GM21528 (cell line): Measurements from ENCODE around the gene SFXN5.
A peak's percentile ranks its signal among the peaks of the same experiment; 100 is the strongest.

Experiments used
- ATAC-seq: cut with Tn5 transposase; IDR thresholded peaks from one replicate; pipeline ENCODE4 v1.9.1; 2021; ENCODE audit warnings: mild to moderate bottlenecking, moderate library complexity; ENCODE audit not compliant: unreplicated experiment, low FRiP score

The SFXN5 gene

GRCh38 chr2:72983500-72984161, 87.9 kb downstream of the SFXN5 start:
- ATAC-seq, result no peak

DNA sequence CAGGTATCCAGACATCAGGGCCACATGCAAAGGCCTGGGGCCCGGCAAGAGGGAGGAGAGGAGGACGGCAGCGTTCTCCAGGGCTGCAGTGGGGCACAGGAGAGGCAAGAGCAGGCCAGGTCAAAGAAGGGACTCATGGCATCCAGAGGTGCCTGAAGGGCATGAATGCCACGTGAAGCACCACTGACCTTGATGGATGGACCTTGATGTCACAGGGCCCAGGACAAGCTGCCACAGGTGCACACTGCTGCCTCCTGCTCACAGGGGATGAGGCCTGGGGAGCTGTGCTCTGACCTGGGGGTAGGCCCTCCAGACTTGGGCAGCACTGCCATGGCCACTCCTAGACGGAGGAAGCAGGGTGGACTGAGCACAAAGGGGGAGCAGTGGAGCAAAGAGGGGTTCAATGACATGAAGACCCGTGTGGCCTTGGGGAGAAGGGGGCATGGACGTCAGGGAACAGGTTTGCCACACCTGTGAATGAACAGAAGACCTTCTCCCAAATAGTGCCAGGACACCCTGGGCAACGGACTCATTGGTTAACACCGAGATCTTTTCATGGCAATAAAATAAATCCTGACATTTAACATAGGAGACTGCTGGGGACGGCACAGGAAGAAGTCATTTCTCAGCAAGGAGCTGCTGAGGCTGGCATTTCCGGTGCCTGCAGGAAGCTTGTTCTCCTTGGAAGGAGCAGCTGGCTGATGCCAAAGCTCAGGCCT, 88.6 kb downstream of the SFXN5 start:
- no peak for ATAC-seq

GRCh38 chr2:72982219-72982618, 89.3 kb downstream of the SFXN5 start:
- ATAC-seq, result no peak

DNA sequence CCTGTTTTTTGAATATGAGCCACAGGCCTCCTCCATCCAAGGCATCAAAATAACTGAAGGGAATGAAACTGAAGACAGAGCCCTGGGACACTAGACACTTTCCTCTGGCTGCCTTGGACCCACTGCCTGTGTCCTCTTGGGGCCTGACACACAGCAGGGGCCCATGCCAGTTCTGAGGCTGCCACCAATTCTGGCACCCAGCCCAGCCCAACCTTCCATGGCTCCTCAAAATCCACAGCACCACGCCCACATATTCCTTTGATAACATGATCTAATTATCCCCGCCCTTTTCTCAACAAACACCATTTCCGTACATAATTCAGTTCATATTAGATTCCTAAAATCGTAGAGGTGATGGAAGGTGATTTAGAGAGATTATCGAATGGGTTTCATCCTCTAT, 90.0 kb downstream of the SFXN5 start:
- ATAC-seq, result no peak

DNA sequence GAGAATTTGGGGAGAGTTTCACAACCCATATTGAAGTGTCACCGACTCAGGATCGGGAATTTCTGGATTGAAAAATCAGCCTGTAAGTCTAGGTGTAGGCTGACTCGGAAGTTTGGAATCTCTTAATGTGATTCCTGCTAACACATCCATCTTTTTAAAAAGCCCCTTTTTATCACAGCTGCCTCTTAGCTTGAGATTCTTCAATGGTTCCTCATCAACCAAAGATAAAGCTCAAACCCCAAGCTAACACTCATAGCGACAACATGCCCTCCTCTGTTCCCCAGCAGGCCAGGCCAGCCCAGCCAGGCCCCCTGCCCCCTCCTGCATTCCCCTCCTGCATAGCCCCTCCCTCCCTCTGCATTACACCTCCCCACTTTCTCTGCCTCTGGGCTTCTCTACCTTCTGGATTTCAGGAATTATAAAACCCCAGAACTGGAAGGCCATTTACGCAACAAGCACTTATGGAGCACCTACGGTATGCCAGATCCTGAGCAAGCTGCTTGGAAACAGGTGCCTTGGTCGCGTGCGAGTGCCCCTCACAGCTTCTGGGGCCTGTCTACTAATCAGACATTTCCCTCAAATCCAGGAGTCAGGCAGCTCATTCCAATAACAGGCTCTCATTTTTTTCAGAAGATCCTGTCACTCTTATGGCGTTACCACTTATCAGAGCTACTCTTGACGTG, 90.8 kb downstream of the SFXN5 start:
- ATAC-seq, result no peak

DNA sequence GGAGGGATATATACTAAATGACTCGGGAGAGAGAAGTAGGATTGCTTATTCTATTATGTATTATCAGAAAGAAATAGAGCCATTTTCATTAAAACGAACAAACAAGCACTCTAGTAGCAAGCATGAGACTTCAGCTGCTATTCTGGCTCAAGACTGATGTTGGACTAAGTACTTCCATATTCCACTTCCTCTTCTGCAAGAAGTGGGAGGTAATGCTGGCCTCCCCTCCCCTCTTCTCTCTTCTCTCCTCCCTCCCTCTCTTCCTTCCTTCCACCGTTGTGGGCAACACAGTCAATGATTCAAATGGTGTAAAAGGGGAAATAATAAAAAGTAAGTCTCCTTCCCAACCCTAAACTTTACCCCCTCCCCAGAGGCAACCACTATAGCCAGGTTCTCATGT, 91.6 kb downstream of the SFXN5 start:
- peak; percentile 57 for ATAC-seq

DNA sequence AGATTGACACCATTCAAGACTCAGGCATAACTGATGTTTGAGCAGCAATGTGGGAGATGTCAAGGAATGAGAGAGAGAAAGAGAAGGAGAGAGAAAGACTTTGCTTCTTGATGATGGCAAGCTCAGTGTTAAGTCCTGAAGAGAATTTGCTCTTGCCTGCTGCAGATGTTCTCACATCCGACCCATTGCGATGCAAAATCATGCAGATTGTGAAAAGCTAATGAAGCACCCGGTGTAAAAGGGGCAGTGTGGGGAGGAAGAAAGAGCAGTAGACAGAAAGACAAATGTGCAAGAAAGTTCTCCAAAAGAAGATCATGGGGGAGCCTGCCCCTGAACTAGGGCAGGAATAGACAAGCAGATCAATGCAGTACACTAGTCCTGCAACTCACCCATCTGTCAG, 96.5 kb downstream of the SFXN5 start:
- no peak for ATAC-seq

- no peak for ATAC-seq
Measured at GRCh38 chr2:72974436-72974754, 97.1 kb downstream of the SFXN5 start.

DNA sequence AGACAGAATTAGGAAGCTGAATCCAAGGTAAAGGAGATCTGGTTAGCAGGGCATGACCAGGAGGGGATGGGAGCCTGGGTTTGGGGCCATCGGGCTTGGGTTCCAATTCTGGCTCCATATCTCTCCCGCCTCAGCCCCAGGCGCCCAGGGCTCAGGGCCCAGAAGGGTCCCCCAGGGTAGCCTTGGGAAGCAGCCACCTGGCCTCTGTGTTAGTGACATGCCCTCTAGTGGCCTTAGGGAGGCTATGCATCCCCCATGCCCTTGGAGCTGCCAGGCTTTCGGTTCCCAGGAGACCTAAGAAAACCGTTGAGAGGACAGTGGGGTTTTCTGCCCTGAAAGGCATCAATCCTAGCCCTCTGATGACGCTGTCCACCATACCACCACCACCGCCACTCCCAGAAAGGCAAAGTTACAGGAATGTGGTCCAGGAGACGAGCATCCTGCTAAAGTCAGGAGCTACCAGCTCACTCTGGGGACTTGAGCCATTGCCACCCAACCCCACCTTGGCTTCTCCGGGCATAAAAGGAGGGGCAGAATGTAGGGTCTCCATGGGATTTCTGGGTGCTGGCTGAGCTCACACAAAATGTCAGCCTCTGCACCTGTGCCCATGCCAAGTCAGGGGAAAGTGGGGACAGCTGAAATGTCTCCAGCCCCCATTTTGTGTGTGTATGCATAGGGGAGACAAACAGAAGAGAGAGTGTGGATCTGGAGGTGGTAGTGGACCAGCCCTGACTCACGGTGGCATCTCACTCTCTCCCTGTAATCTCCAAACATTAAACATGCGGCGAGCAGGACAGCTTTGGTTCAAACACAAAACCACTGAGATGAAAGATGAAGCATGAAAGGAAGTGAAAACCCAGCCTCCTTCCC, 97.7 kb downstream of the SFXN5 start:
- ATAC-seq, result peak; percentile 74

DNA sequence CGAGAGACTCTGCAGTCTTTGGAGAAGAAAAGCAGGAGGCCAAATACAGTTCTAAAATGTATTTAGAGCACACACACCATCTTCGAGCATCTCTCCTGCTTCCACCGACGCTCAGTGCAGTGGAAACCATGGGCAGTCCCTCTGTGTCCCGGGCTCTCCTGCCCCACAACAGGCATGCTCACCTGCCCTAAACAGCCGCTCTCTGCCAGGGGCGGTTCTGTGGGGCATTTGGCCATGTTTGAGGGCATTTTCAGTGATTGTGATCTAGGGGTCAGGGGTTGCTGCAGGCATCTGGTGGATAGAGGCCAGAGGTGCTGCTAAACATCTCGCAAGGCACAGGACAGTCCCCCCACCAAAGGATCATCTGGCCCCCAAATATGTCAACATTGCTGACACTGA, 98.4 kb downstream of the SFXN5 start:
- ATAC-seq, result no peak

DNA sequence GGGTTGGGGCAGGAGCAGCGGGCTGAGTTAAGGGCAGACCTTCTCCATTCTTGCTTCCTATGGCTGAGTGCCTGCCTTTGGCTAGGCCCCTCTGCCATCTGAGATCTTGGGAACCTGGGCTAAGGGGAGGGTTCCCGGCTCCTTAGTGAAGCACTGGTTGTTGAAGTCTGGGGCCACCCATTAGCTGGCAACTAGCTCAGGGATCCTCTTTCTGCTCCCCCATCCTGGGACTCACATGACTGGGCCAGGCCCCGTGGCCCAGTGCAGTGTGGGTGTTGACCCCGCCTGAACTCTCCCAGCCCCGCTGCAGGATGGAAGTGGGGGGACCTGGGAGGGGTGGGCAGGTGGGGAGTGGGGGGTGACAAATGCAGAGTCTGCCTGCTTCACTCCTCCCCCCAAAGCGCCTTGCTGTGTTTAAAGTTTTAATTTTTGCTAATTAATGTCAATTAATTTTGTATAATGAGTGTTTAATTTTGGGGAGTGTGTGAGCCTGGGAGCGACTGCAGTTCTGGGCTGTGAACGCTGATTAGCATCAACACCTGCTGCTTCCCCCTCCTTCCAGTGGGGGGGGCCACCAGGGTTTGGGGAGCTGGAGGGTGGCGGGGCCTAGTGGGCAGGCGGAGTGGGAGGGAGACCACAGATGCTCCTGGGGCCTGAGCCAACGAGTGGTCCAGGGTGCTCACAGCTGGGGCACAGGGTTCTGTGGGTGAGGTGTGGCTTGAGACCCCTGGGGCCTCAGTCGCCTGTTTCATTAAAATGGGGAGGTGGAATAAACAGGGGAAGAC, 99.0 kb downstream of the SFXN5 start:
- no peak for ATAC-seq

- no peak for ATAC-seq
Measured at GRCh38 chr2:72971036-72971435, 100.5 kb downstream of the SFXN5 start.

DNA sequence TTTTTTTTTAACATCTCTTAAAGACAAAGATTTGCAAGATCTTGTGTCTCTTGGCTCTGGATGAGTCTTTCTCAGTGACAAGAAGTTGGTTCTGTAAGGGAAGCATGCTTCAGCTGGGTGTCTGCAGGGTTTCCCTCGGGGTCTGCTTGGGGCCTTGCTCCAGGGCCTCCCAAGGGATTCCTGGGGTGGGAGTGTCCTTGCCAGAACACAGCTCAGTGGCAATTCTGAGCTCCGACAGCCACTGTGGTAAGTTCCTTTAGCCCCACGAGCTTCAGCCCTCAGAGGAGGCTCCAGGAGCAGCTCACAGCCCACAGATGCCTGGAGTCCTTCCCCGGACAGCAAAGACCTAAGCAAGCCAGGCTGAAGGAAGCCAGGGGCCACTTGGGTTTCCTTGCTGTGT, 101.8 kb downstream of the SFXN5 start:
- no peak for ATAC-seq

DNA sequence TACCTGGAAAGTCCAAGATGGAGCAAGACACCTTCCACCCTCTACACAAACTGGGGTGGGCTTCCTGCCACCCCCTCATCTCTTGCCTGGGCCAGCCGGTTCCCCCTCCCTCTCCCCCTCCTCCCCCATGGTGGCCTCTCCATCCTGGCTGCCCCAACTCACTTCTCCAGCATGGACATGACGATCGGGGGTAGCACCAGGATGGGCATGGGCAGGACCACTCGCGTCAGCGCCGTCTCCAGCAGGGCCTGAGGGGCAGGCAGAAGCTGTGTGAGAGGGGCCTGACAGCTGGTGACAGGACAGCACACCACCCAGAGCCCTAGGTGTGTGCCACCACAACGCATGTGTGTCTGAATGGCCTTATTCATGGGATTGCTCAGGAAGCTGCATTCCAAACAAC, 103.2 kb downstream of the SFXN5 start:
- ATAC-seq, result no peak

DNA sequence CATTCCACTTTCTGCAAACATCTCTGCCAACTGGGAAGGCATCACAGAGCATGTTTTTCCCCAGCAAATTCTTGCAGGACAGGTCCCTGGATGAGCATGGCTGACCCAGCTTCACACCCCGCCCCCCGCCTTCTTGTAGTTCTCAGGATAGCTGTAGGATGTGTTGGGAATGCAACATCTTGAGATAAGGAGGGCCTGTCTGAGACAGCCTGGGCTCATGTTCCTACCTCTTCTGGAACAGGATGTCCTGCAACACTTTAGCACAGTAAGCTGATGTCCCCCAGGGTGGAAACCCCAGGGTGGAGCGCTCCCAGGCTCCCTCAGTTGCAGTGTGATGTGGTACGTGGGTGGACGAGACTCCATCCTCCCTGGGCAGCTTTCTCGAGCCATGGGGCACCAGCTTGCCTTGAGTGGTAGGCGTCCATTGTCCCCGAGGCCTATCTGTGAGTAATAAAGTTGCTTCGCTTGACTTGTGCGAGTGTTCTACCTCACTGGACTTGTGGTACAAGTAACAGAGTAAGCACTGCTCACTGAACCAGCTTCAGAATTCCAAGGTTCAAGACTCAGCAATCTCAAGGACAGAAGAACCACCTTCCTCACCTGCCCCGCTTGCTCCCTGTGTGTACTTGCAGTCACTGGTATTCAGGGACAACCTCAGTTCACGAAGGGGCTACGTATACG, 105.6 kb downstream of the SFXN5 start:
- ATAC-seq, result no peak

- ATAC-seq, result no peak
Measured at GRCh38 chr2:72965016-72965415, 106.5 kb downstream of the SFXN5 start.

DNA sequence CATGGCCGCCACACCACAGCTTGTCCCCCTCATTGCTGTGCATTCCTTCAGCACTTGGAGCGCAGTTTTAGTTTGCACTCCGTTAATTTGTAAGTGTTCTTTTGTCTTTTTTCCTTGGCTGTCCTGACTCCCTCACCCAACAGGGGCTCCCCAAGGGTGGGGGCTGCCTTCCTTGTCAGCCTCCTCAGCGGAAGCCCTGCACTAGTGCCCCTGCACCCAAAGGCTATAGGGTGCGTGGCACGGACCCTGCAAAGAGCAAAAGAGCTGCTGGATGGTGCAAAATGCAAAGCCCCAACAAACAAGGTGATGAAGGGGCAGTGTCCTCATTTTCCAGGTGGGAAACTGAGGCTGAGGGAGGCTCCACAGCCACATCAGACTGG, 107.4 kb downstream of the SFXN5 start:
- no peak for ATAC-seq

- no peak for ATAC-seq
Measured at GRCh38 chr2:72963423-72964145, 107.9 kb downstream of the SFXN5 start.

DNA sequence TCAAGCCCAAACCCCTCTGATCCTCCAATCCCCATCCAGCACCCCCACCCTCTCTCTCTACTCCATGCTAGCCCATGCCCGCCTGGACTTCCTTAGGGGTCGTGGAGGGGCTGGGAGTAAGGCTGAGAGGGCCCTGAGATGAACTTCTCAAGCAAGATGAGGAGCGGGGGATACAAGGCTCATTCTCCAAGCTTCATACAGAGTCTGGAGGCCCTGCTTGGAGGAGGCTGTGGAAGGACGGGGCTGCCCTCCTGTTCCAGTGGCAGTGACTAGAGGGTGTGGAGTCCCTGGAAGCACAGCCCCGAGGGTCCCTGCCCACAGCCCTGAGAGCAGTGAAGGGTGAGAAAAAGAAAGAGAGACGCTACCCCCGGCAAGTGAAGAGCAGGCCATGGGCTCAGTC, 108.6 kb downstream of the SFXN5 start:
- no peak for ATAC-seq
